GM12873 (cell line): ENCODE results near the gene SYNPO.

Source experiments
- TF ChIP-seq, protein P1 (sequence below): IDR thresholded peaks from 2 replicates; pipeline ENCODE4 v1.5.1; 2012; ENCODE audit warnings: low read depth, mild to moderate bottlenecking, moderate library complexity, low read length, control low read depth; ENCODE audit not compliant: insufficient read depth; ENCODE audit errors: missing control alignments

Gene SYNPO

GRCh38 chr5:150596826-150597225 is 43.6 kb upstream of the SYNPO start:
- TF ChIP-seq, protein P1, sequence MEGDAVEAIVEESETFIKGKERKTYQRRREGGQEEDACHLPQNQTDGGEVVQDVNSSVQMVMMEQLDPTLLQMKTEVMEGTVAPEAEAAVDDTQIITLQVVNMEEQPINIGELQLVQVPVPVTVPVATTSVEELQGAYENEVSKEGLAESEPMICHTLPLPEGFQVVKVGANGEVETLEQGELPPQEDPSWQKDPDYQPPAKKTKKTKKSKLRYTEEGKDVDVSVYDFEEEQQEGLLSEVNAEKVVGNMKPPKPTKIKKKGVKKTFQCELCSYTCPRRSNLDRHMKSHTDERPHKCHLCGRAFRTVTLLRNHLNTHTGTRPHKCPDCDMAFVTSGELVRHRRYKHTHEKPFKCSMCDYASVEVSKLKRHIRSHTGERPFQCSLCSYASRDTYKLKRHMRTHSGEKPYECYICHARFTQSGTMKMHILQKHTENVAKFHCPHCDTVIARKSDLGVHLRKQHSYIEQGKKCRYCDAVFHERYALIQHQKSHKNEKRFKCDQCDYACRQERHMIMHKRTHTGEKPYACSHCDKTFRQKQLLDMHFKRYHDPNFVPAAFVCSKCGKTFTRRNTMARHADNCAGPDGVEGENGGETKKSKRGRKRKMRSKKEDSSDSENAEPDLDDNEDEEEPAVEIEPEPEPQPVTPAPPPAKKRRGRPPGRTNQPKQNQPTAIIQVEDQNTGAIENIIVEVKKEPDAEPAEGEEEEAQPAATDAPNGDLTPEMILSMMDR: no peak

GRCh38 chr5:150598006-150598405 is 42.5 kb upstream of the SYNPO start:
- TF ChIP-seq, protein P1: no peak

GRCh38 chr5:150598821-150599273 is 41.6 kb upstream of the SYNPO start:
- TF ChIP-seq, protein P1: no peak

GRCh38 chr5:150599281-150599680 is 41.2 kb upstream of the SYNPO start:
- TF ChIP-seq, protein P1: no peak

DNA sequence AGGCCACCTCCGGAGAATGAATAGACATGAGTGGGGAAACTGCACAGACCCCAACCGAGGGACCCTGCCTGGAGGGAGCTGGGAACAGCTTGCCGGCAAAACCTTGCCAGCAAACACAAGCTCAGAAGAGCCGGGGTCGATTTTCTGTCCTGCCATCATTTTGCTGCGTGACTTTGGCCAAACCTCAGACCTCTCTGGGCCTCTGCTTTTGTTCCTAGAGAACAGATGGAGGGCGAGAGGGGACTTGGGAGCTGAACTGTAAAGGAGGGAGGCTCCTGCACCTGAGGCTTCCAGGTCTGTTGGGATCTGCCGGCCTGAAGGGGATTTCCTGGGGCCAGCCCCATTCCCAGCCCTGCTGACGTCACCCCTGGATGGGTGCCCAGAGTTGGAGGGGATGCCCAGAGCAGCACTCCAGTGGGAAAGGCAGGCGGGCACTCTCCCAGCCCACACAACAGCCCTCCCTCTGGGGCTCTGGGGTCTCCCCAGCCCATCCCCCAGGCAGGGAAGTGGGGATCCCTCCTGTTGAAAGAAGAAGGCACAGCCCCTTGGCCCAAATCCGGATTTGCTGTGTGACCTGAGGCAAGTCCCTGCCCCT is 40.4 kb upstream of the SYNPO start:
- TF ChIP-seq, protein P1: no peak

- TF ChIP-seq, protein P1: no peak
Observed at GRCh38 chr5:150600616-150601490, 39.6 kb upstream of the SYNPO start.
